Measurements from ENCODE around the gene AGAP2.
A peak's percentile ranks its signal among the peaks of the same experiment; 100 is the strongest.

AGAP2 gene

DNA sequence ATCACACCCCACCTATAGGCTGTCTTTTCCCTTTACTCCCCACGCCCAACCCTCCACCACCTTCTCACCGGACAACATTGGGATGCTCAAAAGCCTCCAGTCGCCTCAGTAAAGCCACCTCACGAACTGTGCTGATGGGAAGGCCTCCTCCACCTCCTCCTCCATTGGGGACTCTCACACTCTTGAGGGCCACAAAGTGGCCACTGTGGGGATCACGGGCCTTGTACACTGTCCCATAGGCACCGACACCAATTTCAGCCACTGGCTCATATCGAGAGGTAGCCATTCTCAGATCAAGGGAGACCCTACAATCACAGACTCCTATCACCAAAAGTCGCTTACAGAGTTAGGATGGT is 12.9 kb upstream of the AGAP2 start:
- DNase-seq (ENCODE audit: low spot score) = no peak
- TF ChIP-seq, protein P1, sequence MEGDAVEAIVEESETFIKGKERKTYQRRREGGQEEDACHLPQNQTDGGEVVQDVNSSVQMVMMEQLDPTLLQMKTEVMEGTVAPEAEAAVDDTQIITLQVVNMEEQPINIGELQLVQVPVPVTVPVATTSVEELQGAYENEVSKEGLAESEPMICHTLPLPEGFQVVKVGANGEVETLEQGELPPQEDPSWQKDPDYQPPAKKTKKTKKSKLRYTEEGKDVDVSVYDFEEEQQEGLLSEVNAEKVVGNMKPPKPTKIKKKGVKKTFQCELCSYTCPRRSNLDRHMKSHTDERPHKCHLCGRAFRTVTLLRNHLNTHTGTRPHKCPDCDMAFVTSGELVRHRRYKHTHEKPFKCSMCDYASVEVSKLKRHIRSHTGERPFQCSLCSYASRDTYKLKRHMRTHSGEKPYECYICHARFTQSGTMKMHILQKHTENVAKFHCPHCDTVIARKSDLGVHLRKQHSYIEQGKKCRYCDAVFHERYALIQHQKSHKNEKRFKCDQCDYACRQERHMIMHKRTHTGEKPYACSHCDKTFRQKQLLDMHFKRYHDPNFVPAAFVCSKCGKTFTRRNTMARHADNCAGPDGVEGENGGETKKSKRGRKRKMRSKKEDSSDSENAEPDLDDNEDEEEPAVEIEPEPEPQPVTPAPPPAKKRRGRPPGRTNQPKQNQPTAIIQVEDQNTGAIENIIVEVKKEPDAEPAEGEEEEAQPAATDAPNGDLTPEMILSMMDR (IDR thresholded peaks at IDR 0.05; ENCODE audit: extremely low read depth, missing control alignments) = no peak

DNA sequence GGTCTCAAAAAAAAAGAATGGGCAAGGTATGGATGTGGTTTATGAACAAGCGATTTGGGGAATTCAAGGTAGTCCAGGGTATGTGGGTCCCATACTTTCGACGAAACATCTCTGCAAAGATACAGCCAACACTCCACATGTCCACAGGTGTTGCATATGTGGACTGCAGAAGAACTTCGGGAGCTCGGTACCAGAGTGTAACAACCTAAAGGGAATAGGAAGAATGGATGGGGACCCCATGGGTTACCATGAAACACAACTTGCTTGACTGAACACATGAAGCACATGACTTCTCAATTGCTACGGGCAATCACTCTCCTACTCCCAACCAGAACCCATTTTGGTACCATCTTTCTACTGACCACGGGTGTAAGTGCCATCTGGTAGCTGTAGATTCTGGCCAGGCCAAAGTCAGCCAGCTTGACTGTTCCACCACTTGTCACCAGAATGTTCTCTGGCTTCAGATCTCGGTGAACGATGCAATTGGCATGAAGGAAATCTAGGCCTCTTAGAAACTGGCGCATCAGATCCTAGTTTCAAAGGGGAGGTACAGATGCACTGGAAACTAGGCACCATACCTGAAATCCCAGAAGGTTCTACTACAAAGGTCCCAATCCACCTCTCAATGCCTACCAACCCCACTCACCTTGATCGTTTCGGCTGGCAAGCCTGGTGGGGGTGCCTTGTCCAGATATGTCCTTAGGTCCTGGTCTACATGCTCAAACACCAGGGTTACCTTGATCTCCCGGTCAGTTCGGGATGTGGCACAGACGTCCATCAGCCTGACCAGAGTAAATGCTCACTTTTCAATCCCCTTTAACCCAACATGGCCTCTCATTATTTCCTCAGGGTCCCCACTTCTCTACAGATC is 12.3 kb upstream of the AGAP2 start:
- no peak for DNase-seq (ENCODE audit: low spot score)
- TF ChIP-seq, protein P1 (IDR thresholded peaks at IDR 0.05; ENCODE audit: extremely low read depth, missing control alignments) = no peak

DNA sequence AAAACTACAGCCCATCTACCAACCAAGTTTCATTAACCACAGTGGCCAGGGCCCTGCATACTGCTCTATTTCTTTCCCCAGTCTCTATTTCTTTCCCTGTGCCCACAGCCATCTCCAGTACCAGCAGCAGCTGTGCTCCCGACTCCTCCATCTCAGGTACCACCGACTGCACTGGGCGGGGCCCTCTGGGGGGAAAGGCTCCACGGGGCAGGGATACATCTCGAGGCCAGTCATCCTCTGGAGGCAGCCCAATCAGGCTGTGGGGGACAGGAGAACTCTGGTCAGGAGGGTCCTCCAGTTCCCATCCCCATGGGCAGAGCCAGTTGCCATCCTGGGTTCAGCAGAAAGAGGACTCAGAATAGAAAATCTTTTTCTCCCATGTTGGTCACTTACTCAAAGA is 10.5 kb upstream of the AGAP2 start:
- no peak for DNase-seq (ENCODE audit: low spot score)
- TF ChIP-seq, protein P1 (IDR thresholded peaks at IDR 0.05; ENCODE audit: extremely low read depth, missing control alignments) = no peak

DNA sequence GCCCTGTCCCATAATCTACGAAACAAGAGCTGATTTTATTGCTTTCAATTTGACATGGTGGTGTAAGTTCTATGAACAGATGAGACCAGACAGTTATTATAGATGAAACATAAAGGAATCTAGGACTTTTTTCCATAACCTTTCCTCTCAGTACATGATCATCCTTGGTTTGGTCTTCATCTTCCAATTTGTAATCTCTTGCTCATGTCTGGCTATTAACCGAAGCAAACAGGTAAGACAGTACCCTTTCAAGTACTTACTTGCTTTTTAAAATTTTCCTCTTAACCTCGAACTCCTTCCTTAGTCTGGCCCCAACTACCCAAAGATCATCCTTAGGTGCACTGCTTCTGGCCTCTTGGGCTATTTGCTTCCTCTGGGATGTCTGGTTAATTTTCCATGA is 7.5 kb upstream of the AGAP2 start:
- DNase-seq (ENCODE audit: low spot score) = no peak
- TF ChIP-seq, protein P1 (IDR thresholded peaks at IDR 0.05; ENCODE audit: extremely low read depth, missing control alignments) = no peak

DNA sequence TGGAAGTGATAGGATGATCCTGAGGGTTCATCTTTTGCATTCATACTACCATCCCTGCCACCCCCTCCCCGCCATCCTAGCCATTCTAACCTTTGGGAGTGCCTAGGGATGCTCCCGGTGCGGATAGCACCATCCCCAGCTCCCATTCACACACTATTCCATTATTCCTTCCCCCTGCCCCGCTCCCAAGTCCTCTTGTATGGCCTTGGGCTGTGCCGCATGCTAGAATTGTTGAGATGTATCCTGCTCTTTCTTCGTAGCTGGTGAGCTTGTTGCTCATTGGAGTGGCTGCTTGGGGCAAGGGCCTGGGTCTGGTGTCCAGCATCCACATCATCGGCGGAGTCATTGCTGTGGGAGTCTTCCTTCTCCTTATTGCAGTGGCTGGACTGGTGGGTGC is 6.9 kb upstream of the AGAP2 start:
- TF ChIP-seq, protein P1 (IDR thresholded peaks at IDR 0.05; ENCODE audit: extremely low read depth, missing control alignments) = no peak

DNA sequence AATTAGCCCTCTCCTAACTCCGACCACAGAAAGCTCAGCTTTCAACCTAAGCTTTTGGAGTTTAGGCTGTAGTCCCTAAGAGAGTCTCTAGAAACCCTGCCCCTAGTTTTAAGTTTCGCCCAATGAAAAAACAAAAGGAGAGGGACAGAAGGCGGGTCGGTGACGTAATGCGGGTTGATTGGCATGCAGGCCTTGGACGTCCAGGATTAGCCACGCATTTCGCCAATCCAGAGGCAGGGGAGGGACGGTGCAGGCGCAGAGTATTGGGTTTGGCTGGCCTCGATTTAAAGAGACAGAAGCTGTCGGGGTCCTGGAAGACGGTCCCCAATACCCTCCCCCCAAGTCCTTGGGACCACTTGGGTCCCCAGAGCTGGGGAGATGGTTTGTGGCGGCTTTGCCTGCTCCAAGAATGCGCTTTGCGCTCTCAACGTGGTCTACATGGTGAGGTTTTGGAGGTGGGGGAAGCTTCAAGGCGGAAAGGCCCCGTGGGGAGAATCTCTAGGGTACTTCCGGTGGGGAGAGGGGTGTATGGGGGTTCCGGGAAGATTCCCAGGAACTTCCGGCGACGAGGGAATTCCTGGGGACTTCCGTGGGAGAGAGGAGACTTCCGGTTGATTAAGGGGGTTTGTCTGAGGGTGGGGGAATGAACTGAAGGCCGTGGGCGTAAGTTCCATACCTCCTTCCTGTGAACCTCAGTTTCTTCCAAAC is 6.4 kb upstream of the AGAP2 start, which contains the start of gene TSPAN31:
TSS of gene TSPAN31 (plus strand) at position 263 of the 708 bp plus-strand sequence. CDS start at position 379, 116 bp downstream.
- DNase-seq (ENCODE audit: low spot score) = peak; percentile 93
- TF ChIP-seq, protein P1 (IDR thresholded peaks at IDR 0.05; ENCODE audit: extremely low read depth, missing control alignments) = no peak

More for the DNA sequence above, 6.9 kb upstream of the AGAP2 start:
- DNase-seq (ENCODE audit: low spot score) = no peak

DNA sequence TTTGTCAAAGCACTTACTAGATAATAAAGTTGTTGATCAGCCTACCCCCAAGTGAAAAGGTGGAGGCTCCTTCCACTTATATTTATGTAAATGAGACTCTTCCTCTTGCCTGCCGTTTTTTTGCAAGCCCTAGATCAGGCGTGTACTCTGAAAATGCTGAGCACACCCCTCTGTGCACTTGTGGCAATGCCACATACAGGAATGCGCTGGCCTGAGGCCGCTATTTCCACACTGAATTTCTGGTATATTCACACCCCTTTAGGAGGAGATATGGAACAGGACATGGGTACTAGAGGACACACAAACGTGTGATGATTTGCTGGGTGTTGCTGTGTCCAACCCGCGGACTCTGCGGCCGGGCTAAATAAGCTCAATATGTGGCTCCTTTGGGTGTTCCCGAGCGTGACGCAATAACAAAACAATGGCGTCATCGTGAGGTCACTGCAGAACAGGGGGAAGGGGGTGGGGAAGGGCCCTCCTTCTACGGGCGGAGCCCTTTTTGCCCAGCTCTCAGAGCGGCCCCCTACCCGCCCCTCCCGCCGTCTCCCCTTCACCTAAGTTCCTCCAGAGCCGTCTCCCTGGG is 5.7 kb upstream of the AGAP2 start:
- TF ChIP-seq, protein P1 (IDR thresholded peaks at IDR 0.05; ENCODE audit: extremely low read depth, missing control alignments) = no peak
- peak; percentile 80 for DNase-seq (ENCODE audit: low spot score)

Data from GM20000 (cell line).